SU-DHL-6 (cell line): ENCODE results near the gene TRIM42.

Experiments
- CTCF ChIP-seq: fragments of 200-600 bp; sonication (generic); IDR thresholded peaks from one replicate; pipeline ENCODE4 v1.5.1; 2017; ENCODE audit warnings: antibody characterized with exemption, mild to moderate bottlenecking, low read length, moderate library complexity; ENCODE audit not compliant: insufficient read depth, poor library complexity, severe bottlenecking
- EZH2phosphoT487 ChIP-seq: fragments of 200-600 bp; sonication (generic), shearing (Covaris generic); conservative IDR thresholded peaks from 2 replicates; pipeline ENCODE4 v1.6.1; 2018; ENCODE audit warnings: mild to moderate bottlenecking, antibody characterized with exemption, low read length, moderate library complexity, mixed read lengths

GRCh38 chr3:140677764-140678163 lies at the start of gene TRIM42:
- TF ChIP-seq EZH2phosphoT487 (no peak), CTCF (no peak)
